ENCODE data around the gene RARG.

DNA sequence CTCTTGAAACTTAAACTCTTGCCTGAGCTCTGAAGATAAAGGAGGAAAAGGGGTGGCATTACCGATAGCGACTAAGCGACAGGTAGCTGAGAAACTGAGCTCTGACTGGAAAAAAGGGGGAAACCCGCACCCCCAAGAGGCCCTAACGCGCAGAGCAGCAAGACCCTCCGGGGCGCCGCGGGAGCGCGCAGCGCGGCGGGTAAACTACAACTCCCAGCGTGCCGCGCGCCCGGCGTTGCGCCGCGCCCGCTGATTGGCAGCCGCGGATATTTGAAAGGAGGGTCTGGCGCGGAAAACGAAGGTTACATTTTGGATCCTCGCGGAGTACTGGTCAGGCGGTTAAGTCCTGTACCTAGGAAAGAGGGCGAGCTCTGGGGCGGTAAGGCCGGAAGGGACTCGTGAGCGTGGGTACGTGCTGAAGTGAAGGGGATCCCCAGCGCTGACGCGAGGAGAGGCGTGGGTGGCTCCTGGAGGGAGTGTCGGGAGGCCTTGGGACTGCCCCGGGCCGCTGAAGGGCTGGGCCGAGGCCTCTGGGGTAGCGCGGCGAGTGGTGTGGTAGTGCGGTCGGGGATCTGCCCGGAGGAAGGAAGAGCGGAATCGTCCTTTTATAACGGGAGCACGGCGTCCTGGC is 36.1 kb upstream of the RARG start, which contains the start of gene ESPL1:
- TF ChIP-seq, protein P1, sequence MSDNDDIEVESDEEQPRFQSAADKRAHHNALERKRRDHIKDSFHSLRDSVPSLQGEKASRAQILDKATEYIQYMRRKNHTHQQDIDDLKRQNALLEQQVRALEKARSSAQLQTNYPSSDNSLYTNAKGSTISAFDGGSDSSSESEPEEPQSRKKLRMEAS (CRISPR knock-in tag; IDR thresholded peaks at IDR 0.05): peak; percentile 84
- TF ChIP-seq SP1 (CRISPR knock-in tag; conservative IDR thresholded peaks at IDR 0.05) (0 out of 2 replicates have a peak, but pooled peaks have one; percentile 33), NR2C2 (CRISPR knock-in tag; IDR thresholded peaks at IDR 0.05) (no peak), E2F4 (CRISPR knock-in tag; IDR thresholded peaks at IDR 0.05; ENCODE audit: borderline replicate concordance, low read depth) (peak; percentile 91), HMGA2 (CRISPR knock-in tag; IDR thresholded peaks at IDR 0.05) (no peak), RORB (CRISPR knock-in tag; IDR thresholded peaks at IDR 0.05) (no peak), ZNF138 (CRISPR knock-in tag; conservative IDR thresholded peaks at IDR 0.05) (no peak)
- TF ChIP-seq, protein P2, sequence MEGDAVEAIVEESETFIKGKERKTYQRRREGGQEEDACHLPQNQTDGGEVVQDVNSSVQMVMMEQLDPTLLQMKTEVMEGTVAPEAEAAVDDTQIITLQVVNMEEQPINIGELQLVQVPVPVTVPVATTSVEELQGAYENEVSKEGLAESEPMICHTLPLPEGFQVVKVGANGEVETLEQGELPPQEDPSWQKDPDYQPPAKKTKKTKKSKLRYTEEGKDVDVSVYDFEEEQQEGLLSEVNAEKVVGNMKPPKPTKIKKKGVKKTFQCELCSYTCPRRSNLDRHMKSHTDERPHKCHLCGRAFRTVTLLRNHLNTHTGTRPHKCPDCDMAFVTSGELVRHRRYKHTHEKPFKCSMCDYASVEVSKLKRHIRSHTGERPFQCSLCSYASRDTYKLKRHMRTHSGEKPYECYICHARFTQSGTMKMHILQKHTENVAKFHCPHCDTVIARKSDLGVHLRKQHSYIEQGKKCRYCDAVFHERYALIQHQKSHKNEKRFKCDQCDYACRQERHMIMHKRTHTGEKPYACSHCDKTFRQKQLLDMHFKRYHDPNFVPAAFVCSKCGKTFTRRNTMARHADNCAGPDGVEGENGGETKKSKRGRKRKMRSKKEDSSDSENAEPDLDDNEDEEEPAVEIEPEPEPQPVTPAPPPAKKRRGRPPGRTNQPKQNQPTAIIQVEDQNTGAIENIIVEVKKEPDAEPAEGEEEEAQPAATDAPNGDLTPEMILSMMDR (IDR thresholded peaks at IDR 0.05): peak; percentile 26; the same call in 1 of the 2 replicates
- TF ChIP-seq, protein P3, sequence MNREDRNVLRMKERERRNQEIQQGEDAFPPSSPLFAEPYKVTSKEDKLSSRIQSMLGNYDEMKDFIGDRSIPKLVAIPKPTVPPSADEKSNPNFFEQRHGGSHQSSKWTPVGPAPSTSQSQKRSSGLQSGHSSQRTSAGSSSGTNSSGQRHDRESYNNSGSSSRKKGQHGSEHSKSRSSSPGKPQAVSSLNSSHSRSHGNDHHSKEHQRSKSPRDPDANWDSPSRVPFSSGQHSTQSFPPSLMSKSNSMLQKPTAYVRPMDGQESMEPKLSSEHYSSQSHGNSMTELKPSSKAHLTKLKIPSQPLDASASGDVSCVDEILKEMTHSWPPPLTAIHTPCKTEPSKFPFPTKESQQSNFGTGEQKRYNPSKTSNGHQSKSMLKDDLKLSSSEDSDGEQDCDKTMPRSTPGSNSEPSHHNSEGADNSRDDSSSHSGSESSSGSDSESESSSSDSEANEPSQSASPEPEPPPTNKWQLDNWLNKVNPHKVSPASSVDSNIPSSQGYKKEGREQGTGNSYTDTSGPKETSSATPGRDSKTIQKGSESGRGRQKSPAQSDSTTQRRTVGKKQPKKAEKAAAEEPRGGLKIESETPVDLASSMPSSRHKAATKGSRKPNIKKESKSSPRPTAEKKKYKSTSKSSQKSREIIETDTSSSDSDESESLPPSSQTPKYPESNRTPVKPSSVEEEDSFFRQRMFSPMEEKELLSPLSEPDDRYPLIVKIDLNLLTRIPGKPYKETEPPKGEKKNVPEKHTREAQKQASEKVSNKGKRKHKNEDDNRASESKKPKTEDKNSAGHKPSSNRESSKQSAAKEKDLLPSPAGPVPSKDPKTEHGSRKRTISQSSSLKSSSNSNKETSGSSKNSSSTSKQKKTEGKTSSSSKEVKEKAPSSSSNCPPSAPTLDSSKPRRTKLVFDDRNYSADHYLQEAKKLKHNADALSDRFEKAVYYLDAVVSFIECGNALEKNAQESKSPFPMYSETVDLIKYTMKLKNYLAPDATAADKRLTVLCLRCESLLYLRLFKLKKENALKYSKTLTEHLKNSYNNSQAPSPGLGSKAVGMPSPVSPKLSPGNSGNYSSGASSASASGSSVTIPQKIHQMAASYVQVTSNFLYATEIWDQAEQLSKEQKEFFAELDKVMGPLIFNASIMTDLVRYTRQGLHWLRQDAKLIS (CRISPR knock-in tag; IDR thresholded peaks at IDR 0.05; ENCODE audit: borderline replicate concordance): no peak
- TF ChIP-seq, protein P4, sequence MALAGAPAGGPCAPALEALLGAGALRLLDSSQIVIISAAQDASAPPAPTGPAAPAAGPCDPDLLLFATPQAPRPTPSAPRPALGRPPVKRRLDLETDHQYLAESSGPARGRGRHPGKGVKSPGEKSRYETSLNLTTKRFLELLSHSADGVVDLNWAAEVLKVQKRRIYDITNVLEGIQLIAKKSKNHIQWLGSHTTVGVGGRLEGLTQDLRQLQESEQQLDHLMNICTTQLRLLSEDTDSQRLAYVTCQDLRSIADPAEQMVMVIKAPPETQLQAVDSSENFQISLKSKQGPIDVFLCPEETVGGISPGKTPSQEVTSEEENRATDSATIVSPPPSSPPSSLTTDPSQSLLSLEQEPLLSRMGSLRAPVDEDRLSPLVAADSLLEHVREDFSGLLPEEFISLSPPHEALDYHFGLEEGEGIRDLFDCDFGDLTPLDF (CRISPR knock-in tag; IDR thresholded peaks at IDR 0.05): no peak
